Measurements from ENCODE around the gene GLIPR1L2. TPM values are rescaled to one million over a fixed set of nuclear protein-coding genes. Genes with fewer than 3 reads are reported as not detected.

The GLIPR1L2 gene
- total and polyA plus RNA-seq, 2 of the 8 experiments (the other 6 are each of a cell fraction or from before 2014, with no cell fraction given): 0.09 TPM; not detected in 1

- H3K14ac ChIP-seq (ENCODE audit: insufficient read length): no peak overlapping the region
- H3K9me3 ChIP-seq (ENCODE audit: insufficient read depth in 2 of 2, low read depth in 1 of 2, low read length in 1 of 2): peaks cover 6 to 20% of the 10 kb centered on the region in 2 experiments; a peak in 3 of 4 replicates
- no peak overlapping the region for H3K4ac ChIP-seq (replicated peaks; ENCODE audit: insufficient read length, low read depth, low read length)
- H2BK120ac ChIP-seq (replicated peaks; ENCODE audit: low read depth, low read length): no peak overlapping the region
- no peaks in the 10 kb centered on the region for H3K23me2 ChIP-seq (ENCODE audit: low read depth, low read length)
- no peak overlapping the region for H3K18ac ChIP-seq (ENCODE audit: extremely low read depth, low read length)
- DNase-seq (ENCODE audit: low read depth in 1 of 2, low spot score in 2 of 2) (no peak), FAIRE-seq (no peak)
- no peaks in the 10 kb centered on the region for H3K4me1 ChIP-seq (replicated peaks in 1 of 4; ENCODE audit: control insufficient read depth in 3 of 4, insufficient read depth in 4 of 4, low read length in 3 of 4)
- no peak overlapping the region for H3K27ac ChIP-seq (ENCODE audit: low read depth, low read length)
- H2AK5ac ChIP-seq (ENCODE audit: low read depth, low read length): no peak overlapping the region
- H3K79me1 ChIP-seq (ENCODE audit: low read depth, low read length): no peaks in the 10 kb centered on the region
- no peak overlapping the region for H4K5ac ChIP-seq (ENCODE audit: insufficient read length, low read depth, low read length)
- ChIA-PET POLR2A (ENCODE audit: partially characterized antibody) (no interaction called here), CTCF (ENCODE audit: partially characterized antibody) (interaction anchor here (2.2 kb wide), 1 partner anchor 25 kb away, joined by 15 read pairs; no protein-coding TSS in a partner anchor)
- no peak overlapping the region for H3K23ac ChIP-seq (ENCODE audit: insufficient read length)
- no peak overlapping the region for H3K4me3 ChIP-seq (ENCODE audit: extremely low read depth in 1 of 4, insufficient read depth in 2 of 4, low read depth in 3 of 4, low read length in 4 of 4)
- no peaks in the 10 kb centered on the region for H3K79me2 ChIP-seq (ENCODE audit: control insufficient read depth in 1 of 2, insufficient read depth in 2 of 2, low read length in 2 of 2)
- TF ChIP-seq SIRT6 (IDR thresholded peaks at IDR 0.05; ENCODE audit: low read length) (no peak), MAFK (IDR thresholded peaks at IDR 0.05; ENCODE audit: low read depth, low read length) (no peak), SRF (IDR thresholded peaks at IDR 0.05; ENCODE audit: low read depth, low read length) (no peak), TAF7 (optimal IDR thresholded peaks at IDR 0.05; ENCODE audit: borderline replicate concordance, low read depth, low read length) (no peak), NANOG (IDR thresholded peaks at IDR 0.05; ENCODE audit: insufficient read depth, low read depth, low read length, poor library complexity, severe bottlenecking) (no peak), RXRA (IDR thresholded peaks at IDR 0.05; ENCODE audit: insufficient read depth, low read depth, low read length) (no peak), EP300 (IDR thresholded peaks at IDR 0.05; ENCODE audit: borderline replicate concordance in 1 of 2, low read depth in 2 of 2, low read length in 2 of 2) (no peak), ATF3 (IDR thresholded peaks at IDR 0.05; ENCODE audit: insufficient read depth, low read depth, low read length) (no peak), TEAD4 (IDR thresholded peaks at IDR 0.05; ENCODE audit: low read depth, low read length) (no peak), JUND (IDR thresholded peaks at IDR 0.05; ENCODE audit: low read length) (no peak), E2F6 (IDR thresholded peaks at IDR 0.05) (no peak), POLR2A (IDR thresholded peaks at IDR 0.05; ENCODE audit: control extremely low read depth in 1 of 2, low read depth in 2 of 2, low read length in 2 of 2) (no peak), HDAC6 (IDR thresholded peaks at IDR 0.05; ENCODE audit: low read depth, low read length) (no peak)
- H4K20me1 ChIP-seq (replicated peaks in 1 of 2; ENCODE audit: control insufficient read depth in 1 of 2, insufficient read depth in 2 of 2, low read length in 2 of 2): no peaks in the 10 kb centered on the region
- no peak overlapping the region for H2BK15ac ChIP-seq (ENCODE audit: low read length)
- H2BK12ac ChIP-seq (ENCODE audit: low read depth, low read length): no peak overlapping the region
- no peak overlapping the region for H4K91ac ChIP-seq (replicated peaks; ENCODE audit: insufficient read length, low read length)
- no peak overlapping the region for H3K9ac ChIP-seq (replicated peaks in 1 of 4; ENCODE audit: extremely low read depth in 1 of 4, low read depth in 3 of 4, low read length in 3 of 4)
- 100% methylated on average over 3 of the region's 3 CpGs; no CpG with 5 or more reads in 1 of the 2 experiments for WGBS, 2 experiments (ENCODE audit: extremely low coverage in 1 of 2, insufficient coverage in 1 of 2, insufficient read length in 1 of 2, insufficient replicate concordance in 2 of 2, low coverage in 1 of 2, low lambda C conversion rate in 2 of 2, missing lambda C conversion rate in 1 of 2)
- no peaks in the 10 kb centered on the region for H3K27me3 ChIP-seq (replicated peaks in 1 of 4; ENCODE audit: control insufficient read depth in 3 of 4, extremely low read depth in 1 of 4, insufficient read depth in 3 of 4, low read length in 3 of 4)
- no peaks in the 10 kb centered on the region for H3K36me3 ChIP-seq (ENCODE audit: control insufficient read depth in 2 of 4, insufficient read depth in 4 of 4, low read length in 3 of 4)
- no peak overlapping the region for H3K56ac ChIP-seq (replicated peaks; ENCODE audit: insufficient read length, low read depth, low read length)
- no peak overlapping the region for H2BK5ac ChIP-seq (ENCODE audit: low read depth, low read length)
- no peak overlapping the region for H2AFZ ChIP-seq (ENCODE audit: low read length)
- H4K8ac ChIP-seq (ENCODE audit: extremely low read depth, insufficient read depth, low read length): no peak overlapping the region
- no peak overlapping the region for H3K4me2 ChIP-seq (ENCODE audit: insufficient read depth in 1 of 2, low read depth in 2 of 2, low read length in 2 of 2)
- no peak overlapping the region for H2BK20ac ChIP-seq (ENCODE audit: low read length)
Observed at GRCh38 chr12:75459755-75460154, 68.9 kb downstream of the GLIPR1L2 start.

Data from H1 (cell line).